Activated naive CD4-positive, alpha-beta T cell treated with anti-CD3 and anti-CD28 coated beads for 36 hours (primary cell): ENCODE data around the gene HSPE1. TPM values are rescaled to one million over a fixed set of nuclear protein-coding genes. Genes with fewer than 3 reads are reported as not detected.
"Not testable (repeated sequence)": the region's sequence is repeated elsewhere in the genome, so short reads cannot be mapped to it uniquely, and the experiment has no call there.

Experiments used
- CTCF ChIA-PET: fragments of 350-600 bp; sonication (Branson Sonifier 250); formaldehyde crosslinking; loops from one replicate; lab custom pipeline; 2021; ENCODE audit warnings: antibody characterized with exemption; lab: Charles Lee
- DNase-seq: peaks from one replicate; pipeline ENCODE4 v3.0.0-alpha.2; 2020
- H3K27ac Mint-ChIP-seq: one replicate; pipeline ENCODE4 v1.8.0; 2021; ENCODE audit warnings: mild to moderate bottlenecking, mixed read lengths
- H3K27me3 Mint-ChIP-seq: one replicate; pipeline ENCODE4 v1.8.0; 2021; ENCODE audit warnings: low read depth, mixed read lengths
- H3K36me3 Mint-ChIP-seq: one replicate; pipeline ENCODE4 v1.8.0; 2021; ENCODE audit warnings: low read depth, mixed read lengths
- H3K4me1 Mint-ChIP-seq: one replicate; pipeline ENCODE4 v1.8.0; 2021; ENCODE audit warnings: low read depth, mixed read lengths
- H3K4me3 Mint-ChIP-seq: one replicate; pipeline ENCODE4 v1.8.0; 2021; ENCODE audit warnings: mild to moderate bottlenecking, moderate library complexity, mixed read lengths
- H3K9me3 Mint-ChIP-seq: one replicate; pipeline ENCODE4 v1.8.0; 2021; ENCODE audit warnings: mixed read lengths
- intact Hi-C: fragments of 100-400 bp; cut with micrococcal nuclease; formaldehyde crosslinking; loops from one replicate; pipeline ENCODE4 v1.15.1; 2023
- total RNA-seq, 2 experiments: library from RNA; stranded (reverse); gene quantifications; one replicate each; pipeline ENCODE4 v1.2.3, GENCODE V29; 2021

The HSPE1 gene
- total RNA-seq, 2 experiments from 2014 or later: 294 to 310 TPM

DNA sequence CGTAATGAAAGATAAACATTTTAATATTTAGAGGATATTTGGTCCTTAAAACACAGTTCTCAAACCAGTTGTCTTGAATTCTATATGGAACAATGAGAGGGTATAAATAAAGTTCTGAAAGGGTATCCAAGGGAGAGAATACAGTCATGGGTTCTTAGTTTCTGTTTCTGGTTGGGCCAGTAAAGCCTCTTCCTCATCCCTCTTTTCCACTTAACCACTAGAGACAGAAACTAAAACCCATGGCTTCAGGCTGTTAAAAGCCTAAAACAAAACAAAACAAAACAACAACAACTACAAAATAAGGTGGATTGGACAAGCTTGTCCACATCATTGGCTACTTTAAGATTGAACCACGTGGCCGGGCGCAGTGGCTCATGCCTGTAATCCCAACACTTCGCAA is 28.0 kb upstream of the HSPE1 start:
- Mint-ChIP-seq H3K9me3 (no peaks in the 10 kb centered on the region), H3K36me3 (peaks cover 14% of the 10 kb centered on the region), H3K4me3 (no peak overlapping the region), H3K27me3 (no peaks in the 10 kb centered on the region), H3K4me1 (no peaks in the 10 kb centered on the region), H3K27ac (no peak overlapping the region)
- intact Hi-C loops: loop anchor here (5.0 kb wide), 1 partner anchor 75 kb away; no protein-coding TSS in a partner anchor
- DNase-seq: no peak
- CTCF ChIA-PET: no interaction called here

DNA sequence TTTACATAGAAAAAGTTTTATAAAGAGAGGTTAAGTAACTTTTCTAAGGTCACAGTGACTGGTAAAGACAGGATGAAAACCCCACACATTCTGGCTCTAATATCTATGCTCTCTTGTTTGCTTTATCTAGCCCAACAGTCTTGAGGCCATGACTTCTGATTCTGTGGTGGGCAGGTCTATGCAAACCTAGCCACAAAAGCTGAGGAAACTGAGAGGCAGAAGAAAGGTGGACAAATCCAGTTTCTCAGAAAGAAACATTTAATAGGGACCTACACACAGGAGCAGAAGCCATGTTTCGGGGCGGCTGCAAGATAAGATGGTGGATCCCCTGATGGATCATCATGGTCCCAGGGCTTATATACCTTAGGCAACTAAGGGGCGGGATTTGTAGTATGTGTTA is 22.4 kb upstream of the HSPE1 start:
- intact Hi-C loops: no loop called here
- H3K27me3 Mint-ChIP-seq: no peaks in the 10 kb centered on the region
- H3K27ac Mint-ChIP-seq: no peak overlapping the region
- peaks cover 37% of the 10 kb centered on the region for H3K36me3 Mint-ChIP-seq
- no peaks in the 10 kb centered on the region for H3K9me3 Mint-ChIP-seq
- no peak for DNase-seq
- no peaks in the 10 kb centered on the region for H3K4me1 Mint-ChIP-seq
- CTCF ChIA-PET: interaction anchor here (1.3 kb wide), 1 partner anchor 47 kb away, joined by 3 read pairs; no protein-coding TSS in a partner anchor
- H3K4me3 Mint-ChIP-seq: no peak overlapping the region

DNA sequence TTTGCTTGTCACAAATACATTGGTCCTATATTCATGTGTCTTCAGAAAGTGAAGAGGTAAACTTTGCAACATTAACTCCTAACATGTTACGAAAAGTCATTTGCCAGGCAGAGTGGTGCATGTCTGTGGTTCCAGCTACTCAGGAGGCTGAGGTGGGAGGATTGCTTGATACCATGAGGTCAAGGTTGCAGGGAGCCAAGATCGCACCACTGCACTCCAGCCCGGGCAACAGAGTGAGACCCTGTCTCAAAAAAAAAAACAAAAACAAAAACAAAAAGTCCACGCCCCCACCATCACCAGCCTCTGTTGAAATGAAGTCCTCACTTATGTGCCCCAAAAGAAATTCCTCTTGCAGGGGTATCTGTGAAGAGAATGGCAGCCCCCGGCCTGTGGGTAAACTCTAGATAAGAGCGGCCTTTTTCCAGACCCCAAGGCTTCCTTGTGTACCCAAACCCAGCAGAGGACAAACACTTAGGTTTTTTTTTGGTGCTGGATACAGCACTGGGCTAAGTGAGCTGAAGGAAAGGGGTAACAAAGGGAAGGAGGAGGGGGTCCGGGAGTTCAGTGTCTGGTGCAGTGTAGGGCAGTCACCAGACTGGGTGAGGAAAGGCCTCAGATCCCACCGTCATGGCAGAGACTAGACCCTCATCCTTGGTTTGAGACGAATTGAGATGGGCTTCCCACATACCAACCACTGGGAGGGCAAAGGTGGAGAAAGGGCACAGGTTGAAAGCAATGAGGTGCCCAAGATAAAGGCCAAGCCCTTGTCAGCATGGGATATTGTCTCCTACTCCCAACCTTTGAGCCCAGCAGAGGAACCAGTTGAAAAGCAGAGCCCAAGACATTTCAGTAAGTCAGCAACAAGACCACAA is 19.8 kb upstream of the HSPE1 start:
- intact Hi-C loops: no loop called here
- peaks cover 15% of the 10 kb centered on the region for H3K9me3 Mint-ChIP-seq
- no peak overlapping the region for H3K27ac Mint-ChIP-seq
- peaks cover 56% of the 10 kb centered on the region for H3K36me3 Mint-ChIP-seq
- H3K27me3 Mint-ChIP-seq: no peaks in the 10 kb centered on the region
- CTCF ChIA-PET: no interaction called here
- peaks cover under 1% of the 10 kb centered on the region for H3K4me1 Mint-ChIP-seq
- H3K4me3 Mint-ChIP-seq: no peak overlapping the region
- no peak for DNase-seq

DNA sequence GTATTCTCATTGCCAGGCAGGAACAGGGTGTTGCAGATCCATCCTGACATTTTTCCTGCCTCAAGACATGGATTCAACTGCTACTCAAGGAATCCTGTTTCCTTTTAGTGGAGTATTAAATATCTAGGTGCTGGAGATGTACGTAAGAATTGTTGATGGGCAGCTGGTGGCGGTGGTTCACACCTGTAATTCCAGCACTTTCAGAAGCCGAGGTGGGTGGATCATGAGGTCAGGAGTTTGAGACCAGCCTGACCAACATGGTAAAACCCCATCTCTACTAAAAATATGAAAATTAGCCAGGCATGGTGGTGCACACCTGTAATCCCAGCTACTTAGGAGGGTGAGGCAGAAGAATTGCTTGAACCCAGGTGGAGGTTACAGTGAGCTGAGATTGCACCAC is 15.9 kb upstream of the HSPE1 start:
- H3K9me3 Mint-ChIP-seq: peaks cover 15% of the 10 kb centered on the region
- H3K27ac Mint-ChIP-seq: peak overlapping the region; percentile 18
- intact Hi-C loops, H3K4me3 Mint-ChIP-seq, DNase-seq, H3K27me3 Mint-ChIP-seq: not testable (repeated sequence)
- H3K36me3 Mint-ChIP-seq: peaks cover 68% of the 10 kb centered on the region
- CTCF ChIA-PET: interaction anchor here (0.6 kb wide), 1 partner anchor 327 kb away, joined by 3 read pairs; no protein-coding TSS in a partner anchor
- peaks cover 16% of the 10 kb centered on the region for H3K4me1 Mint-ChIP-seq

DNA sequence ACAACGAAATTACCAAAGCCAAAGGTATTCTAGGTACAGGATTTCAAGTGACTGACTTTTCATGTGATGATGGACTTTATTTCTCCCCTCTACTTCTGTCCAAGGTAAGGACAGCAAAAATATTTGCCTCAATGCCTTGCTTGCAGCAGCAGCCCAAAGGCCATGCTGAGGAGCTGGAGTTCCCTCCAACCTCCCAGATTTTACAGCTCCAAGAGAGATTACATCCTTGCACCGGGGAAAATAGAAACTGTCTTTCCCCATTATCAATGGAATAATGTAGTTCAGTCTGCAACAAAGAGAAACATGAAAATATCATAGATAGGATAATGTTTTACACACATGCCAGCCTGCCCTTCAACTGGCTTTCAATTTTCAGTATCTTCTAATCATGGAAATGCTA is 14.0 kb upstream of the HSPE1 start:
- Mint-ChIP-seq H3K9me3 (peaks cover 15% of the 10 kb centered on the region), H3K27ac (peak overlapping the region; percentile 76), H3K36me3 (peaks cover 72% of the 10 kb centered on the region), H3K4me1 (peaks cover 27% of the 10 kb centered on the region), H3K4me3 (no peak overlapping the region), H3K27me3 (no peaks in the 10 kb centered on the region)
- intact Hi-C loops: no loop called here
- no peak for DNase-seq
- CTCF ChIA-PET: no interaction called here

DNA sequence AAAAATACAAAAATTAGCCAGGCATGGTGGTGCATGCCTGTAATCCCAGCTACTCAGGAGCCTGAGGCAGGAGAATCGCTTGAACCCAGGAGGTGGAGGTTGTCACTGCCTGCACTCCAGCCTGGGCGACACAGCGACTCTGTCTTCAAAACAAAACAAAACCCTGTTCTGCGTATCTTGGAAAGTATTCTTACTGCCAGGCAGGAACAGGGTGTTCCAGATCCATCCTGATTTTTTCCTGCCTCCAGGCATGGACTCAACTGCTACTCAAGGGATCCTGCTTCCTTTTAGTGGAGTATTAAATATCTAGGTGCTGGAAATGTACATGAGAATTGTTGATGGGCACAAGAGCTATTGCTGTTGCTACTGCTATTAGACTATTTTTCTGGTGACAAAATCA is 12.8 kb upstream of the HSPE1 start:
- Mint-ChIP-seq H3K27me3 (no peaks in the 10 kb centered on the region), H3K36me3 (peaks cover 77% of the 10 kb centered on the region), H3K4me3 (no peak overlapping the region), H3K27ac (peak overlapping the region; percentile 51), H3K9me3 (peaks cover 15% of the 10 kb centered on the region), H3K4me1 (peaks cover 33% of the 10 kb centered on the region)
- CTCF ChIA-PET: no interaction called here
- intact Hi-C loops: no loop called here
- DNase-seq: no peak

DNA sequence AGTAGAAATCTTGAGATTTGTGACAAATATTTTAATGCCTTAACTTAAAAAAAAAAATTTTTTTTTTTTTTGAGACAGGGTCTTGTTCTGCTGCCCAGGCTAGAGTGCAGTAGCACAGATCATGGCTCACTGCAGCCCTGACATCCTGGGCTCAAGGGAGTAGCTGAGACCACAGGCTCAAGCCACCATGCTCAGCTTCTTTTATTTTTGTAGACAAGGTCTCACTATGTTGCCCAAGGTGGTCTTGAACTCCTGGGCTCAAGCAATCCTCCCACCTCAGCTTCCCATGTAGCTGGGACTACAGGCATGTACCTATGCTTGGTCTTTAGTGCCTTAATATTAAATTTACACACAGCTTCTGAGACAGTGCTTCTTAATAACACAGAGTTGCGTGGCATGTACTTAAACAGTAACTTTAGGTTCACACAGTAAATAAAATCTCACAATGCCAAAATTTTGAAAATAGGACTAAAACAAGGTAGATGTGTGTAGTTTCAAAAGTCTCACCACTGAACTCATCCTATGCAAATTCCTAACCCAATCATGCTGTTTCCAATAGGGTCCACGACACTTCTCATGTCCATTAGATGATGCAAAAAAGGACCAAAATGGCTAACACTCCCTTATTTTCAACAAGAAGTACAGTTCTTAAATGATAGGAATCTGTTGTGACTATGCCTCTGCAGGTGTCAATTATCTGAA is 4.6 kb upstream of the HSPE1 start:
- no peak for DNase-seq
- peak overlapping the region; percentile 92 for H3K4me3 Mint-ChIP-seq

DNA sequence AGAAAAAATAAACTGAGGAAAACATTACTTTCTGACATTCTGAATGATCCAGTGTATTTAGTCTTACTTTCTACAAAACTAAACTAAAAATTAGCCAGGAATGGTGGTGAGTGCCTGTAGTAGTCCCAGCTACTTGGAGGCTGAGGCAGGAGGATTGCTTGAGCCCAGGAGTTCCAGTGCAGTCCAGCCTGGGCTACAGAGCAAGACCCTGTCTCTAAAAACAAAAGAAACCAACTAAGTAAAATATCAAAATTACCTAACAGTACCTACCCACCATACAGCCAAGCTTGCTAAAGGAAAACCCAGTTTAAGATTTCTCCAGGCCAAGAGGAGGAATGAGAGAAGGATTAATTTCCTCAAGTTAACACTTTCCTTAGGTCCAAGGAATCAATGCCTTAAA is 3.5 kb upstream of the HSPE1 start:
- H3K27ac Mint-ChIP-seq: peak overlapping the region; percentile 98
- H3K4me3 Mint-ChIP-seq: peak overlapping the region; percentile 92
- H3K27me3 Mint-ChIP-seq: no peaks in the 10 kb centered on the region
- CTCF ChIA-PET: interaction anchor here (0.6 kb wide), 1 partner anchor 383 kb away, joined by 3 read pairs; no protein-coding TSS in a partner anchor
- peaks cover 47% of the 10 kb centered on the region for H3K4me1 Mint-ChIP-seq
- no peak for DNase-seq
- peaks cover 76% of the 10 kb centered on the region for H3K36me3 Mint-ChIP-seq
- H3K9me3 Mint-ChIP-seq: no peaks in the 10 kb centered on the region
- intact Hi-C loops: no loop called here

More for the DNA sequence above, 4.6 kb upstream of the HSPE1 start:
- Mint-ChIP-seq H3K4me1 (peaks cover 48% of the 10 kb centered on the region), H3K27ac (peak overlapping the region; percentile 98), H3K9me3 (no peaks in the 10 kb centered on the region), H3K36me3 (peaks cover 74% of the 10 kb centered on the region), H3K27me3 (no peaks in the 10 kb centered on the region)
- CTCF ChIA-PET: interaction anchor here (0.6 kb wide), 1 partner anchor 98 kb away, joined by 3 read pairs; no protein-coding TSS in a partner anchor
- intact Hi-C loops: no loop called here

DNA sequence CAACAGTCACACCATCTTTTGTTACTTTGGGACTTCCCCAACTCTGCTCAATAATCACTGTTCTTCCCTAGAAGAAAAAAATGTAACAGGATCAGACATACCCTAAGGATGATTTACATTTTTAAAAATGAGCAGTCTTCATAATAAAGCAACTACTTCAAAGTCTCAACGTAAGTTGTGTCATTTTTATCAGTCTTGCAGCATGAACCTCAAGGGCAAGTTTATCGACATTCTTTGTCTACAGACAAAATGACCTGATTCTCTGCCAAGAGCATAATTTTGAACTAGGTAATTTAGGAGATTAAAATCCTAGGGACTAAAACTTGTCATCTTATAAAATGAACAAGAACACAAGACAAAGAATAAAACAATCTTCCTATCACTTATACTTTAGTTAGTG is 2.9 kb upstream of the HSPE1 start:
- intact Hi-C loops: no loop called here
- Mint-ChIP-seq H3K36me3 (peaks cover 80% of the 10 kb centered on the region), H3K9me3 (no peaks in the 10 kb centered on the region), H3K4me1 (peaks cover 52% of the 10 kb centered on the region), H3K27me3 (no peaks in the 10 kb centered on the region), H3K27ac (peak overlapping the region; percentile 98), H3K4me3 (peak overlapping the region; percentile 92)
- CTCF ChIA-PET: interaction anchor here (1.0 kb wide), 1 partner anchor 423 kb away, joined by 3 read pairs; no protein-coding TSS in a partner anchor
- DNase-seq: no peak

DNA sequence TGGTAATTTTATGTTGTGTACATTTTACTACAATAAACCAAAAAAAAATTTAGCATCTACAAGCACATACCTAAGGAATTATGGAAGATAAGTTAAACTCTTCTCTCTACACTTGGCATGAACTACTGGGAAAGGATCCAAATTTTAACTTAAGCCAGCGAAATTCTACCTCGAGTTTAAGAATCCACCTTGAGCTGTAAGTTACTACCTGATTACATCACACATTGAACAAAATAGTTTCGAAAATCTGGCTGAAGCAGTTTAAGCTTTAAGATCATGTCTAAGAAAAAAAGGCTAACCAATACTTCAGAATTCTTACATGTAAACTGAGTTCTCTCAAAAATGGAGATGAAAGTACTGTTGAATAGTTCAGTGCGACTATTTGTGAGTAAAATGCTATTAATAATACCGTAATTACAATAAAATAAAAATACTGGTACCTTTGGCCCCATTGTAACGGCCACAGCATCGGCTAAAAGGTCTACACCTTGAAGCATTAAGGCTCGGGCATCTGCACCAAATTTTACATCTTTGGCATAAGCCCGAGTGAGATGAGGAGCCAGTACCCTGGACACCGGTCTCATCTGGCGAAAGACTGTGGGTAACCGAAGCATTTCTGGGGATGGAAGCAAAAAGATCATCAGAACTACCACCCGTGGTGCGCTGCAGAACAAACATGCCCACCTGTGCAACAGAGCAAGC is 1.8 kb upstream of the HSPE1 start:
- Mint-ChIP-seq H3K4me3 (peak overlapping the region; percentile 92), H3K4me1 (peaks cover 51% of the 10 kb centered on the region), H3K27ac (peak overlapping the region; percentile 98), H3K9me3 (no peaks in the 10 kb centered on the region), H3K27me3 (no peaks in the 10 kb centered on the region), H3K36me3 (peaks cover 79% of the 10 kb centered on the region)
- CTCF ChIA-PET: interaction anchor here (1.0 to 1.1 kb wide), 2 partner anchors 38 to 424 kb away, joined by 3 to 6 read pairs; no protein-coding TSS in a partner anchor
- no peak for DNase-seq
- intact Hi-C loops: loop anchor here (2.0 kb wide), 1 partner anchor 100 kb away; no protein-coding TSS in a partner anchor

DNA sequence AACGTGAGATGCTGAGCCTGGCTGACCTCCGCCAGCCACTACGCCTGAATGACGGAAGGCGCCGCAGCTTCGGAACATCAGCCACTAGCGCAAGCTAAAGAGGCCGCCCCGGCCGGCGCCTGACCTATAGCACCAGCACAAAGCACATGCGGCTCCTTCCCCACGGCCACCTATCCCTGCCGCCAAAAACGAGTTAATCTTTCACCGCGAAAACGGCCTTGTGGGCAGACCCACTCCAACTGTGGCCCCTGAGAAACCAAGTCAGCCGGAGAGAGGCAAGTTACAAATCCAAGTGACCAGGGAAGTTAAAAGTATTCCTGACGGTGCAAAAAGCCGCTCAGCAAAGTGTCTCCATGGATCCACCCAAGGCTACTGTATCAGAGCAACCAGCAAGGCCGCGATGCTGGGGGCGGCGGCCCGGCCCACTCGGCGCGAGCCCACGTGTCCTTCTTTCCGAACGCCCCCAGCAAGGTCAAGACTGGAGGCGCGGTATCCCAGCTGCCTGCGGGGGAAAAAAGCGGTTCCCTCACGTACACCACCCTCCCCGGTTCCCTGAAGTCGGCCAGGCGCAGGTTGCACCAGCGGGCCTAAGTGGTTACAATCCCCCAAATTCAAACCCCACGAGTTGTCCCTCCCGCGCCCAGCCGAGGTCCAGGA is 1.1 kb upstream of the HSPE1 start:
- H3K9me3 Mint-ChIP-seq: no peaks in the 10 kb centered on the region
- peaks cover 79% of the 10 kb centered on the region for H3K36me3 Mint-ChIP-seq
- CTCF ChIA-PET: interaction anchor here (0.8 kb wide), 1 partner anchor 15 kb away, joined by 3 read pairs; no protein-coding TSS in a partner anchor
- H3K4me3 Mint-ChIP-seq: peak overlapping the region; percentile 92
- H3K4me1 Mint-ChIP-seq: peaks cover 50% of the 10 kb centered on the region
- no peaks in the 10 kb centered on the region for H3K27me3 Mint-ChIP-seq
- intact Hi-C loops: loop anchor here (1.0 to 2.0 kb wide), 2 partner anchors 9 to 100 kb away; no protein-coding TSS in a partner anchor
- peak; percentile 68 for DNase-seq
- peak overlapping the region; percentile 98 for H3K27ac Mint-ChIP-seq
